MM.1S (cell line): ENCODE measurements around the gene KPNA1.

Experiments used
- CTCF ChIP-seq: fragments of 300-600 bp; sonication (generic); IDR thresholded peaks from 2 replicates; pipeline ENCODE4 v1.5.1; 2016; ENCODE audit warnings: antibody characterized with exemption, low read length, mixed read lengths
- EZH2 ChIP-seq: fragments of 300-600 bp; sonication (generic); optimal IDR thresholded peaks from 2 replicates; pipeline ENCODE3; 2017; ENCODE audit warnings: low read depth, mild to moderate bottlenecking, antibody characterized with exemption, low read length, mixed read lengths
- EZH2phosphoT487 ChIP-seq: fragments of 300-600 bp; sonication (generic); IDR thresholded peaks from 2 replicates; pipeline ENCODE4 v1.6.1; 2018; ENCODE audit warnings: antibody characterized with exemption, low read length

DNA sequence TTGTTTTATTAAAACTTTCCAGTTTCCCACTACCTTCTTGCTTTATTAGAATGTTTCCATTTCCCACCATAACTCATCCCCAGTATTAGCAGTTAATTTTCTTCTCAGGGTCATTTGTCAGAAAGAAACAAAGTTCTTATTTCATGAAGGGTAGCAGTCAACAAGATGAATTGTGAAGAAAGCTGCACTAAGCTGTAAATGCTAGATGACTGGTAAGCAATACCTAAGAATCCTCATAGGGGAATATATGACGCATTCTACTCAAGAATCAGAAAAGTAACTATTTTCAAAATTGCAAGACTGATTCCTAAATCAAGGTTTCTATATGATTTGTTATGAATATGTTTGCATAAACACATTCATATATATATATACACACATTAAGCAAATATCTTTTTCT lies 50.1 kb downstream of the KPNA1 start:
- no peak for TF ChIP-seq CTCF
- TF ChIP-seq EZH2phosphoT487 = no peak
- no peak for TF ChIP-seq EZH2
